Mesothelial cell of epicardium (in vitro differentiated cells): ENCODE measurements around the gene ARNT2. TPM values are rescaled to one million over a fixed set of nuclear protein-coding genes. Genes with fewer than 3 reads are reported as not detected.

Experiments used
- DNase-seq, 2 experiments: peaks; one replicate each; pipeline ENCODE4 v3.0.0; 2021; ENCODE audit warnings: low spot score in 2 of 2; ENCODE audit not compliant: unreplicated experiment in 2 of 2
- H3K27ac Mint-ChIP-seq: 2 replicates; pipeline ENCODE4 v1.8.0; 2021; ENCODE audit warnings: mixed read lengths
- H3K27me3 Mint-ChIP-seq: 2 replicates; pipeline ENCODE4 v1.8.0; 2021; ENCODE audit warnings: low read depth, mixed read lengths
- H3K36me3 Mint-ChIP-seq: 2 replicates; pipeline ENCODE4 v1.8.0; 2021; ENCODE audit warnings: mixed read lengths
- H3K4me1 Mint-ChIP-seq: 2 replicates; pipeline ENCODE4 v1.8.0; 2021; ENCODE audit warnings: mixed read lengths
- H3K4me3 Mint-ChIP-seq: 2 replicates; pipeline ENCODE4 v1.8.0; 2021; ENCODE audit warnings: mild to moderate bottlenecking, moderate library complexity, mixed read lengths
- H3K9me3 Mint-ChIP-seq: 2 replicates; pipeline ENCODE4 v1.8.0; 2021; ENCODE audit warnings: mixed read lengths
- total RNA-seq: library from RNA; stranded (reverse); gene quantifications from 3 replicates; pipeline ENCODE4 v1.2.1, GENCODE V29; 2021
- TF ChIP-seq, protein P1 (sequence below): fragments of 200-600 bp; sonication (generic); IDR thresholded peaks from one replicate; pipeline ENCODE4 v1.5.0; 2021; ENCODE audit warnings: antibody characterized with exemption; ENCODE audit not compliant: unreplicated experiment

Gene ARNT2
- total RNA-seq: 20.2 to 21.4 TPM (median 20.2 TPM) in 3 replicates

DNA sequence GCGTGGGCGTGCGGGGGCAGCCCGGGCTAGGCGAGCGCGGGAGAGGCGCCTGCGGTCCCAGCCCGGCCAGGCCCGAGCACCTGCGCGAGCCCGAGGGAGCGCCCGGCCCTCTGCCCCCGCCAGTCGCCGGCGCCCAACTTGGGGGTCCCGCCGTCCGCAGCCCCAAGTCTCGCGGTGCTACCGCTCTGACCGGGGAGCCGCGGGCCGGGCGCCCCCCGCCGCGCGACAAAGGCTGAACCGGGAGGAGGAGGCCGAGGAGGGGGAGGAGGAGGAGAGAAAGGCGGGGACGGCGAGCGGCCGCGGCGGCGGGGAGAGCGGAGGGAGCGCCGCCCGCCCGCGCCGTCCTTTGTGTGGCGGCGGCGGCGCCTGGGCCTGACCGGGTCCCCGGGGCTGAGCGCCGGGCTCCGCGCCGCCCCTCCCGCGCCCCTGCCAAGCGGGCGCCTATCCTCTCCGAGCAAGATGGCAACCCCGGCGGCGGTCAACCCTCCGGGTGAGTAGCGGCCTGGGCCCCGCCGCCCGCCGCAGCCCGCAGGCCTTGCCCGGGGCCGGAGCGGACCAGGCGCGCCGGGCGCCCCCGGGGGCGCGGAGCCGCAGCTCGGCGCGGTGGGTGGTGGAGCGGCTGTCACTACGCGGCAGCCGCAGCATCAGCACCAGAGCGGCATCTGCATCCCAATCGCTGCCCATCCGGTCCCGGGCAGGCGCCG is at the start of gene ARNT2:
Gene ARNT2, plus strand, starts transcription at position 326 of the 704 bp plus-strand sequence. Its CDS starts 134 bp downstream, at position 460.
- H3K9me3 Mint-ChIP-seq: no peaks in the 10 kb centered on the region
- peaks cover 3% of the 10 kb centered on the region for H3K36me3 Mint-ChIP-seq
- peaks cover 8% of the 10 kb centered on the region for H3K4me1 Mint-ChIP-seq
- peak; percentile 45 to 65 for DNase-seq
- peak within 1 kb of the TSS; percentile 74 for H3K27ac Mint-ChIP-seq
- H3K27me3 Mint-ChIP-seq: peaks cover 50% of the 10 kb centered on the region
- H3K4me3 Mint-ChIP-seq: peak within 1 kb of the TSS; percentile 79
- TF ChIP-seq, protein P1, sequence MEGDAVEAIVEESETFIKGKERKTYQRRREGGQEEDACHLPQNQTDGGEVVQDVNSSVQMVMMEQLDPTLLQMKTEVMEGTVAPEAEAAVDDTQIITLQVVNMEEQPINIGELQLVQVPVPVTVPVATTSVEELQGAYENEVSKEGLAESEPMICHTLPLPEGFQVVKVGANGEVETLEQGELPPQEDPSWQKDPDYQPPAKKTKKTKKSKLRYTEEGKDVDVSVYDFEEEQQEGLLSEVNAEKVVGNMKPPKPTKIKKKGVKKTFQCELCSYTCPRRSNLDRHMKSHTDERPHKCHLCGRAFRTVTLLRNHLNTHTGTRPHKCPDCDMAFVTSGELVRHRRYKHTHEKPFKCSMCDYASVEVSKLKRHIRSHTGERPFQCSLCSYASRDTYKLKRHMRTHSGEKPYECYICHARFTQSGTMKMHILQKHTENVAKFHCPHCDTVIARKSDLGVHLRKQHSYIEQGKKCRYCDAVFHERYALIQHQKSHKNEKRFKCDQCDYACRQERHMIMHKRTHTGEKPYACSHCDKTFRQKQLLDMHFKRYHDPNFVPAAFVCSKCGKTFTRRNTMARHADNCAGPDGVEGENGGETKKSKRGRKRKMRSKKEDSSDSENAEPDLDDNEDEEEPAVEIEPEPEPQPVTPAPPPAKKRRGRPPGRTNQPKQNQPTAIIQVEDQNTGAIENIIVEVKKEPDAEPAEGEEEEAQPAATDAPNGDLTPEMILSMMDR: no peak

DNA sequence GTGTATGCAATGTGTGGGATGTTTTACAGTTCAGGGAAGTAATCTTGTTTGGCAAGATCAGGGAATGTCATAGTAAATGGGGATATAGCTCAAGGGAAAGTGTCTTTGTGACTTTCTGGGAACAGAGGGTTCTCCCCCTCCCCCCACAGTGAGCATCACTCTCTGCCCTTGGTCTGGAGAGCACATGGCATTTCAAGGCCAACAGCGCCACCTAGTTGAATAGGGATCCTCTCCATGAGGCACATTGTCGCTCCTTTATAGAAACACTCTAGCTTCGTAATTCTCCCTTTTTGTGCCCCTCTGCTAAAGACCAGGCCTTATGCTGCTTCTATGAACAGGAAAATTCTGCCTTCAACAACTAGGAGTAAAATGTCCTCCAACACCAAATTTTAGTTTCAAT is 37.1 kb upstream of the ARNT2 start:
- TF ChIP-seq, protein P1: no peak
- no peak overlapping the region for H3K4me3 Mint-ChIP-seq
- H3K27ac Mint-ChIP-seq: no peak overlapping the region
- no peaks in the 10 kb centered on the region for H3K36me3 Mint-ChIP-seq
- H3K9me3 Mint-ChIP-seq: peaks cover 41% of the 10 kb centered on the region
- no peak for DNase-seq
- H3K4me1 Mint-ChIP-seq: no peaks in the 10 kb centered on the region
- H3K27me3 Mint-ChIP-seq: peaks cover 15% of the 10 kb centered on the region

DNA sequence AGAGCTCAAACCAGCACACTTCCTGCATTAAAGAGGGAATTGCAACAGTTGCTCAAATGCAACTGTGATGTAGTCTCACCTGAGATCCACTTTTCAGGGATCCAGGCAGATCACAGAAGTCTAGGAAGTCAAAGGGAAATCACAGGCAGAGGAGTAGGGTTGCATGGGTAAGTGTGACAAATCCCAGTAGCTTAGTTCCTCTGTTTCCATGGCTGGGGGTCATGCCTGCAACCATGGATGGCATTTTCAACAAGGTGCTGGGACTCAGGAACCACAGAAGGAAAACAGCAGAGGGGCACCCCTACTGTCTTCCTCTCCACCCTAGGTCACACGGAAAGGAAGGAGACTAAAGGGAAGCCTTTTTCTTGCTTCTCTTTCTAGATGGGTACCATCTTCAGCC is 36.5 kb upstream of the ARNT2 start:
- Mint-ChIP-seq H3K9me3 (peaks cover 41% of the 10 kb centered on the region), H3K27ac (no peak overlapping the region), H3K4me3 (no peak overlapping the region)

DNA sequence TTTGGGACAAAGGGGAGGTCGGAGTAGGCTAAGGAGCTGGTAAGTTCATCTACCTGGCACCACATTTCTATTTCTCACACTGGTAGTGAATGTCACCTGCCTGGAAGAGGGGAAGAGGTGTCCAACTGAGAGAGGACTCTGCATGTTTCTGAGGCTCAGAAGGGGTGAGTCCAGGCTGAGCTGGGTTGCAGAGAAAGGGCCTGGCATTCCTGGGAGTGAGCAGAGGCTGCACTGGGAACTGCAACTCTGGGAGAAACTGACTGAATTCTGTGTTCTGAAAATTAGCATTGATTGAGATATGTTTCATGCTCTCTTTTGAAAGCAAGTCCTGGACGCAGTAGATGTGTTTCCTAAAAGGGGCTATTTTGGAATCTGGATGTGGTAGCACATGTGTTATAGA is 32.3 kb upstream of the ARNT2 start:
- no peaks in the 10 kb centered on the region for H3K4me1 Mint-ChIP-seq
- TF ChIP-seq, protein P1: no peak
- peaks cover 7% of the 10 kb centered on the region for H3K27me3 Mint-ChIP-seq
- peaks cover 32% of the 10 kb centered on the region for H3K9me3 Mint-ChIP-seq
- no peak for DNase-seq
- H3K27ac Mint-ChIP-seq: no peak overlapping the region
- no peak overlapping the region for H3K4me3 Mint-ChIP-seq
- no peaks in the 10 kb centered on the region for H3K36me3 Mint-ChIP-seq

More for the DNA sequence above, 36.5 kb upstream of the ARNT2 start:
- Mint-ChIP-seq H3K36me3 (no peaks in the 10 kb centered on the region), H3K4me1 (no peaks in the 10 kb centered on the region), H3K27me3 (peaks cover 12% of the 10 kb centered on the region)
- TF ChIP-seq, protein P1: no peak
- DNase-seq: no peak

DNA sequence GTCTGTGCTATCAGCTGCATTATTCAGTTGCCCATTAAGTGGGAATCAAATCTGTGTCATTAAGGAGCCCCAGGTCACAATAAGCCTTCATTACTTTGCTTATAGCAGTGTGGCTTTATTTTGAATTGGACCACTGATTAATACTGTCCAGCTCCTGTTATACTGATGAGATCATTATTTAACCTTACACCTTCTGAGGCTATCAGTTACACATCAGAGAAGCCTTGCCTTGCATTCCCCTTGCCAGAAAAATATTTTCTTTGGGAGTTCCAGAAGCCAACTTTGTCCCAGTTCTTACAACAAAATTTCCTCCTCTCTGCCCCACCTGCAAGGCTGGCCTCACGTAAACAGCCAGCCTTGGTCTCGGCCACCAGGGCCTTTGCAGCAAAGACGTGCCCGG is 29.7 kb upstream of the ARNT2 start:
- Mint-ChIP-seq H3K27me3 (peaks cover 31% of the 10 kb centered on the region), H3K36me3 (peaks cover 2% of the 10 kb centered on the region), H3K27ac (no peak overlapping the region), H3K4me1 (no peaks in the 10 kb centered on the region), H3K4me3 (no peak overlapping the region), H3K9me3 (peaks cover 7% of the 10 kb centered on the region)
- TF ChIP-seq, protein P1: no peak
- no peak for DNase-seq
